ENCODE data around the gene KNTC1.

DNA sequence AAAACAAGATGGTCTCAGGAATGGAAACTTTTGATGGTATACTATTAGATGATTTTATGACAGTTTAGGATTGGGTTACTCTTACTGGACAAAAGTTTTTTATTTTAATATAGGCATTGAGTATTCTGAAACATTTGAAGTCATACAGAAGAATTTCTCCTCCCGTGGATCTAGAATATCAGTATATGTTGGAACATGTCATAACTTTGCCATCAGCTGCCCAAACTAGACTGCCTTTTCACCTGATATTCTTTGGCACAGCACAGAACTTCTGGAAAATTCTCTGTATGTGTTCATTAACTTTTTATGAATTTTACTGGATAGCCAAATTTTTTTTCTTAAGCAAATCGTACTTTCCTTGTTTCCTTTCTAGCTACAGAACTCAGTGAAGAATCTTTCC is 75.4 kb downstream of the KNTC1 start:
- TF ChIP-seq, protein P1, sequence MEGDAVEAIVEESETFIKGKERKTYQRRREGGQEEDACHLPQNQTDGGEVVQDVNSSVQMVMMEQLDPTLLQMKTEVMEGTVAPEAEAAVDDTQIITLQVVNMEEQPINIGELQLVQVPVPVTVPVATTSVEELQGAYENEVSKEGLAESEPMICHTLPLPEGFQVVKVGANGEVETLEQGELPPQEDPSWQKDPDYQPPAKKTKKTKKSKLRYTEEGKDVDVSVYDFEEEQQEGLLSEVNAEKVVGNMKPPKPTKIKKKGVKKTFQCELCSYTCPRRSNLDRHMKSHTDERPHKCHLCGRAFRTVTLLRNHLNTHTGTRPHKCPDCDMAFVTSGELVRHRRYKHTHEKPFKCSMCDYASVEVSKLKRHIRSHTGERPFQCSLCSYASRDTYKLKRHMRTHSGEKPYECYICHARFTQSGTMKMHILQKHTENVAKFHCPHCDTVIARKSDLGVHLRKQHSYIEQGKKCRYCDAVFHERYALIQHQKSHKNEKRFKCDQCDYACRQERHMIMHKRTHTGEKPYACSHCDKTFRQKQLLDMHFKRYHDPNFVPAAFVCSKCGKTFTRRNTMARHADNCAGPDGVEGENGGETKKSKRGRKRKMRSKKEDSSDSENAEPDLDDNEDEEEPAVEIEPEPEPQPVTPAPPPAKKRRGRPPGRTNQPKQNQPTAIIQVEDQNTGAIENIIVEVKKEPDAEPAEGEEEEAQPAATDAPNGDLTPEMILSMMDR (conservative IDR thresholded peaks at IDR 0.05; ENCODE audit: low read length): no peak
- TF ChIP-seq EZH2phosphoT487 (IDR thresholded peaks at IDR 0.05; ENCODE audit: borderline replicate concordance, low read depth, low read length): no peak
